Vagina (tissue), 2 donors: ENCODE measurements around the gene FGF21.

Experiments
- CTCF ChIP-seq, 3 experiments: fragments of 450-650 bp in 2 of 3; fragments of 200-600 bp in 1 of 3; sonication (generic) in 1 of 3; IDR thresholded peaks; one replicate each; pipeline ENCODE4 v1.5.1; 2017 to 2019; ENCODE audit warnings: antibody characterized with exemption in 3 of 3, mild to moderate bottlenecking in 2 of 3, moderate library complexity in 2 of 3
- POLR2A ChIP-seq, 2 donors: fragments of 450-650 bp; IDR thresholded peaks; one replicate each; pipeline ENCODE4 v1.6.1; 2017; ENCODE audit warnings: antibody characterized with exemption in 2 of 2, mild to moderate bottlenecking in 2 of 2, moderate library complexity in 2 of 2
- POLR2AphosphoS5 ChIP-seq, 2 donors: sonication (generic); formaldehyde crosslinking; IDR thresholded peaks; one replicate each; pipeline ENCODE4 v1.9.0; 2017; ENCODE audit warnings: antibody characterized with exemption in 2 of 2, mild to moderate bottlenecking in 2 of 2, low read depth in 1 of 2; ENCODE audit not compliant: insufficient read depth in 1 of 2

DNA sequence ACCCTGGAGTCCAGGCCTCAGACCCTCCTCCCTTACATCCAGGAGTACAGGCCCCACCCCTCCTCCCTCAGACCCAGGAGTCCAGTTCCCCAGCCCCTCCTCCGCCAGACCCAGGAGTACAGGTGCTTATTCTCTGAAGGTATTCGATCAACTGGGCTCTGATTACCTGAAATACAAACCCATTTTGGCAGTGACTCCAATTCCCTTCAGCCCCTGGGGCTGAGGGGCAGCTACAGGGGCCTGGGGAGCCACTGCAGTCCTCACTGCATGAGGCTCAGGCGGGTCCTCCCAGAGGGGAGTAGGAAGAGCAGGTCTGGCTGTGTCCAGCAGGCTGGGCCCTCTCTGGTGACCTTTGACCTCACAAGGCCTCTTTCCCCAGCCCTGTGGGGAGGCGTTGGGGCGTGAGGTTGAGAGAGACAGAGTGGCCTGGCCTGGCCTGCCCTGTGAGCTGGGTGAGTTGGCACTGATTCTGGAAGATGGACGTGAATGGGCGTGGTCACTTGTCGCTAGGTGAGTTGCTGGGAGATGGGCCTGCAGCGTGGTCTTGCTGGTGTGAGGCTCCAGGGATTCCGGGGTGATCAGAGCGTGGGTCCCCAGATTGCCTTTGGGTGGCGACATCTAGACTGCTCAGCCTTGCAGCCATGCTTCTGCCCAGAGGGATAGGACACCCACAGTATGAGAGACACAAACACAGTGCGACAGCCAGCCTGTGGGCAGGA lies 52.4 kb downstream of the FGF21 start:
- no peak for TF ChIP-seq CTCF (IDR thresholded peaks at IDR 0.05)
- TF ChIP-seq POLR2A (IDR thresholded peaks at IDR 0.05): no peak
- TF ChIP-seq POLR2AphosphoS5 (IDR thresholded peaks at IDR 0.05; ENCODE audit: insufficient read depth in 1 of 2, low read depth in 1 of 2): no peak
